T-helper 9 cell (primary cell): ENCODE results near the gene DPYSL4.
"Not testable (repeated sequence)": the region's sequence is repeated elsewhere in the genome, so short reads cannot be mapped to it uniquely, and the experiment has no call there.

Experiments
- DNase-seq: peaks from one replicate; pipeline ENCODE4 v3.0.0-alpha.2; 2020

Gene DPYSL4

DNA sequence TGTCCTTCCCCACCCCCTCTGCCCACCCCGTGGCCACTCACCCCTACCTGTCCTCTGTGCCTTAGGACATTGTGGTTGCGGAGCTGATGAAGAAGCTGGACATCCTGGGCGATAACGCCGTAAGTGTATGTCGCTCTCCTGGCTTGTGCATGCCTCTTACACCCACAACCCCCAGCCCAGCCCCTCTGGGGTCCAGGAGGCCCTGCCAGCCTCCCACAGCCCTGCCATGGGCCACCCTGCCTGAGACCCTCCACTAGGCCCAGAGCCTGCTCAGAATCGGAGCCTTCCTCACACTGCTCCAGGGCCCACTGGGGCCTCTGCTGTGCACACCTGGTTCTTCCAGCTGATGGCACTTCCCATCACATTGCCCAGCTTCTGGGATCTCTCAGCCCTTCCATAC lies 36.8 kb upstream of the DPYSL4 start:
- no peak for DNase-seq

DNA sequence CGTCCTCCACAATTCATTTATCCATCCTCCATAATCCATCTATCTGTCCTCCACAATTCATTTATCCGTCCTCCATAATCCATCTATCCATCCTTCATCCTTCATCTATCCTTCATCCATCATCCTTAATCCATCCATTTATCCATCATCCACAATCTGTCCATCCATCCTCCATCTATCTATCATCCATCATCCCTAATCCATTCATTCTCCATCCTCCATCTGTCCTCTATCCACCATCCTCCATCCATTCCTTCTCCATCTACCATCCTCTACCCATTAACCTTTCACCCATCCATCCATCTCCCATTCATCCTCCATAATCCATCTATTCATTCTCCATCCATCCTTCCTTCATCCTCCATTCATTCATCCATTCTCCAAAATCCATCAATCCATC lies 36.0 kb upstream of the DPYSL4 start:
- no peak for DNase-seq

GRCh38 chr10:132151286-132151950 lies 35.3 kb upstream of the DPYSL4 start:
- no peak for DNase-seq

DNA sequence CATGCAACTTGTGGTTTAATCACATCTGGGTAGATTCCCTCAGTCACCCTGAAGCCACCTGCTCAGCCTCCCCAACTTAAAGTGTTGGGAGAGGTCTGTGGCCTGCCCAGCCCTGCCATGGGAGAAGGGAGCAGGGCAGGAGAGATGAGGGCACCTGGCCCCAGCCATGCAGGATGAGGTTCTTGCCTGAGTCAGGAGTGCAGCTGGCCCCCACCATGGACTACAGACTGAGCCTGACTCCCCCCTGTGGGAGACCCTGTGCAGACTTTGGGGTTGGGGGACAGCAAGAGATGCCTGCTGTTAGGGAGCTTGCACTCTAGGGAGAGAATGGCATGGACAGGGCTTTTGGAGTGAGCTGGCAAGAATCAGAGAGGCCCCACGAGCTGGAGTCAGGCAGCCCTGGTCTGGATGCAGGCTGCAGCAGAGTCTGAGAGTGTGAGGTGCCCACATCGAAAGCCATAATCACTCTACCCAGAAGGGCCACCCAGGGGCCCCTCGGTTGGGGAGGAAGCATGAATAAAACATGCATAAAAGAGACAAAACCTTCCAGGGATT lies 34.7 kb upstream of the DPYSL4 start:
- DNase-seq: no peak

DNA sequence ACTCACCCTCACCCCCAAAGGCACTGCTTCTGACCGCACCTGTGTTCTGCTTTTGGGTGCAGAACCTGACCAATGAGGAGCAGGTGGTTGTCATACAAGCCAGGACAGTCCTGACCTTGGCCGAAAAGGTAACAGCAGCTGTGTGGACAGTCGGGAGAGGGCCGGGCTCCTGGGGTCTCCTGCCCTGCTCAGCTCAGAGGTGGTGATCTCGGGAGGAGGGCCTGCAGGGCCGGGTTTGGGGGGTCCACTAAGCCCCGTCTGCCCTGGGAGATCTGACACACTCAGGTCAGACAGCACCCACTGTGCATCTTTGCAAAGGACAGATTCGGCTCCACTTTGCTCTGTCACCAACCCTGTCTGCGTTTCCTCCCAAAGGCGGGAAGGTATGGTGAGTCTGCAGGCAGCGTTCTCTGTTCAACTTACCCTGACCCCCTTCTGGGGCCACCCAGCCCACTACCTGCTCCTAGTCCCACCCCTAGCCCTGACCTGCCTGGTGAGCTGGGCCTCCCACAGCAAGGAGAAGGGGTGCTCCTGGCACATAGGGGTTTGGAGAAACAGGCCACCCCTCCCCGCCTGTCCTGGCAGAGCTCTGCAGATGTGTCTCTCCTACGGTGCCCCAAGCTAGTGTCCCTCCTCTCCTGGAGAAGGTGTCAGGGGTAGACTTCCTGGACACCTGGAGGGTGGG lies 33.7 kb upstream of the DPYSL4 start:
- DNase-seq: no peak

GRCh38 chr10:132153616-132154217 lies 33.0 kb upstream of the DPYSL4 start:
- DNase-seq: no peak

- DNase-seq: no peak
Measured at GRCh38 chr10:132154440-132154839, 32.3 kb upstream of the DPYSL4 start.

GRCh38 chr10:132154931-132155330 lies 31.8 kb upstream of the DPYSL4 start:
- DNase-seq: no peak

DNA sequence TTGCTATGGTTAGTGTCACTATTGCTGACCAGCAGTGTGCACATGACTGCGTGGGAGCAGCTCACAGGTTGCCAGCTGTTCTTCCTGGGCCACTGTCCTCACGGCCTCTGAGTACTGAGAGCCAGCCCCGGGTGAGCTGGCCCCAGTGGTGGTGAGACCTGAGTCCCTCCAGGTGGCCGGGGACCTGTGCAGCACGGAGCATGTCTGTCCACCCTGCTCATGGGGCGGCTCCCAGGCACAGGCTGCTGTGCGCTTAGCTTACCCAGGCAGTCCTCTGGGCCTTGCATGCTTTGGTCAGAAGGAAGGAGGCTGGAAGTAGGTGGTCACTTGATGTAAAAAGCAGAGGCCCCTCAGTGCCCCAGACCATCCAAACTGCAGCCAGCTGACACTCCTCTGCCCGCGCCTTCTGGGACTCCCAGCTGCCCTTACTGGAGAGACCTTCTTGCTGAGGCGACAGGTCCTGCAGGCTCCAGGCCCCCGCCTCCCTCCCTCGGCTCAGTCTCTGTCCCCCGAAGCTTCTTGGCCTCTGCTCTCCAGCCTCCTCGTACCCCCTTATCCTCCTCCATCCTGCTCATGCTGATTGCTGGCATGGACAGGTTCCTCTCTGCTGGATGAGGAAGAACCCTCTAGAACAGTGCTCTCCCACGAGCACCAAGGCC lies 30.9 kb upstream of the DPYSL4 start:
- DNase-seq: no peak

DNA sequence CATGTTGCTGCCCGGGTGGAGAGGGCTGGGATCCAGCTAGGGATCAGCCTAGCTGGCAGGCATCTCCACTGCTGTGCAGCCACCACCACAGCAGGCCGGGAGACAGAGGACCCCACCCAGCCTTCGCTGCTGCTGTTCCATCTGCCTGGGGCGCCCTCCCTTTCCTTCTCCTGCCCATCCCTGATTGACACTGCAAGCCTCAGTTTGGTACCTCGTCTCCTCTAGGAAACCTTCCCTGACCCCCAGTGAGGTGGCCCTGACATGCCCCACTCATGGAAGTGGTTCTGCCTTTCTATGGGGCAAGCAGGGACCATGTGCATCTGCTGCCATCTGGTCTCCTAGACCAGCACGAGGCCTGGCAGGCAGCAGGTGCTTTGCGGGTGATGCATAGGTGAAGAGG lies 30.4 kb upstream of the DPYSL4 start:
- DNase-seq: no peak

DNA sequence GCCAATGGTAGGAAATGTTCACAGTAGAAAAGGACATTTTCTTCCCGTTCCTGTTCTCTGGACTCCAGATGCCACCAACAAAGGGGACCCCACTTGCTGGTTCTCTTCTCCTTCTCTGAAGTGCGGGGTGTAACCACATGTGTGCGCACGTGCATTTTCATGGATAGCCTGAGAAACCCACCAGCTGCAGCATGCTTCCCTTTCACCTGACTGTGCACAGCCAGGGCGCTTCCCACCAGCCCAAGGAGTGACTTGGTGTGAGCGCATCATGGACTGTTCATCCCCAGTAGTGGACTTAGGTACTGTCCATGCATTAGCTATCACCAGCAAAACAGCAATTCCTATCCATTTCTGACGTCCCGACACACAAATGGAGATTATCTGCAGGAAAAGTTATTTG lies 29.6 kb upstream of the DPYSL4 start:
- no peak for DNase-seq

GRCh38 chr10:132158122-132158741 lies 28.5 kb upstream of the DPYSL4 start:
- DNase-seq: peak; percentile 18

DNA sequence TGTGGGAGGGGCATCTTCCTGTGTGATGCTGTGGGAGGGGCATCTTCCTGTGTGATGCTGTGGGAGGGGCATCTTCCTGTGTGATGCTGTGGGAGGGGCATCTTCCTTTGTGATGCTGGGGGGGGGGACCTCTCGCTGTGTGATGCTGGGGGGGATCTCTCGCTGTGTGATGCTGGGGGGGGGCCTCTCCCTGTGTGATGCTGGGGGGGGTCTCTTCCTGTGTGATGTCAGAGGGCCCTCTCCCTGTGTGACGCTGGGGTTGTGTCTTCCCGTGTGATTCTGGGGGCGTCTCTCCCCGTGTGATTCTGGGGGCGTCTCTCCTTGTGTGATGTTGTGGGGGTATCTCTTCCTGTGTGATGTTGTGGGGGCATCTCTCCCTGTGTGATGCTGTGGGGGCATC lies 27.9 kb upstream of the DPYSL4 start:
- peak; percentile 59 for DNase-seq

DNA sequence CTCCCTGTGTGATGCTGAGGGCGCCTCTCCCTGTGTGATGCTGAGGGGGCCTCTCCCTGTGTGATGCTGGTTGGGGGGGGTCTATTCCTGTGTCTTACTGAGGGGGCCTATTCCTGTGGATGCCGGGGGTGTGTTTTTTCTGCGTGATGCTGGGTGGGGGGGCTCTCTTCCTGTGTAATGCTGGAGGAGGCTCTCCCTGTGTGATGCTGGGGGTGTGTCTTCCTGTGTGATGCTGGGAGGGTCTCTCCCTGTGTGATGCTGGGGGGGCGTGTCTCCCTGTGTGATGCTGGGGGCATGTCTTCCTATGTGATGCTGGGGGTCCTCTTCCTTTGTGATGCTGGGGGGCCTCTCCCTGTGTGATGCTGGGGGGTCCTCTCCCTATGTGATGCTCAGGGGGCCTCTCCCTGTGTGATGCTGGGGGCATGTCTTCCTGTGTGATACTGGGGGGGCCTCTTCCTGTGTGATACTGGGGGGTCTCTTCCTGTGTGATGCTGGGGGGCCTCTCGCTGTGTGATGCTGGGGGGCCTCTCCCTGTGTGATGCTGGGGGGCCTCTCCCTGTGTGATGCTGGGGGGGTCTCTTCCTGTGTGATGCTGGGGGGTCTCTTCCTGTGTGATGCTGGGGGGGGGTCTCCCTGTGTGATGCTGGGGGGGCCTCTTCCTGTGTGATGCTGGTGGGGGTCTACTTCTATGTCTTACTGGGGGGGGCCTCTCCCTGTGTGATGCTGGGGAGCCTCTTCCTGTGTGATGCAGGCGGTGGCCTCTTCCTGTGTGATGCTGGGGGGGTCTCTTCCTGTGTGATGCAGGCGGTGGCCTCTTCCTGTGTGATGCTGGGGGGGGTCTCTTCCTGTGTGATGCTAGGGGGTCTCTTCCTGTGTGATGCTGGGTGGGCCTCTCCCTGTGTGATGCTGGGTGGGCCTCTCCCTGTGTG lies 27.2 kb upstream of the DPYSL4 start:
- DNase-seq: peak; percentile 46

DNA sequence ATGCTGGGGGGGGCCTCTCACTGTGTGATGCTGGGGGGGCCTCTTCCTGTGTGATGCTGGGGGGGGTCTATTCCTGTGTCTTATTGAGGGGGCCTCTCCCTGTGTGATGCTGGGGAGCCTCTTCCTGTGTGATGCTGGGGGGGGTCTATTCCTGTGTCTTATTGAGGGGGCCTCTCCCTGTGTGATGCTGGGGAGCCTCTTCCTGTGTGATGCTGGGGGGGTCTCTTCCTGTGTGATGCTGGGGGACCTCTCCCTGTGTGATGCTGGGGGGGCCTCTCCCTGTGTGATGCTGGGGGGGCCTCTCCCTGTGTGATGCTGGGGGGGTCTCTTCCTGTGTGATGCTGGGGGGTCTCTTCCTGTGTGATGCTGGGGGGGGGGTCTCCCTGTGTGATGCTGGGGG lies 26.5 kb upstream of the DPYSL4 start:
- DNase-seq: not testable (repeated sequence)

DNA sequence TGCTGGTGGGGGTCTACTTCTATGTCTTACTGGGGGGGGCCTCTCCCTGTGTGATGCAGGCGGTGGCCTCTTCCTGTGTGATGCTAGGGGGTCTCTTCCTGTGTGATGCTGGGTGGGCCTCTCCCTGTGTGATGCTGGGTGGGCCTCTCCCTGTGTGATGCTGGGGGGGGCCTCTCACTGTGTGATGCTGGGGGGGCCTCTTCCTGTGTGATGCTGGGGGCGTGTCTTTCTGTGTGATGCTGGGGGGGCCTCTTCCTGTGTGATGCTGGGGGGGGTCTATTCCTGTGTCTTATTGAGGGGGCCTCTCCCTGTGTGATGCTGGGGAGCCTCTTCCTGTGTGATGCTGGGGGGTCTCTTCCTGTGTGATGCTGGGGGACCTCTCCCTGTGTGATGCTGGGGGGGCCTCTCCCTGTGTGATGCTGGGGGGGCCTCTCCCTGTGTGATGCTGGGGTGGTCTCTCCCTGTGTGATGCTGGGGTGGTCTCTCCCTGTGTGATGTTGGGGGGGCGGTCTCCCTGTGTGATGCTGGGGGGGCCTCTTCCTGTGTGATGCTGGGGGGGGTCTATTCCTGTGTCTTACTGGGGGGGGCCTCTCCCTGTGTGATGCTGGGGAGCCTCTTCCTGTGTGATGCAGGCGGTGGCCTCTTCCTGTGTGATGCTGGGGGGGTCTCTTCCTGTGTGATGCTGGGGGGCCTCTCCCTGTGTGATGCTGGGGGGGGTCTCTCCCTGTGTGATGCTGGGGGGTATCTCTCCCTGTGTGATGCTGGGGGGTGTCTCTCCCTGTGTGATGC lies 25.7 kb upstream of the DPYSL4 start:
- DNase-seq: peak; percentile 23

GRCh38 chr10:132162021-132162531 lies 24.7 kb upstream of the DPYSL4 start:
- peak; percentile 25 for DNase-seq

GRCh38 chr10:132162590-132163277 lies 24.0 kb upstream of the DPYSL4 start:
- no peak for DNase-seq

GRCh38 chr10:132163278-132163765 lies 23.4 kb upstream of the DPYSL4 start:
- DNase-seq: peak; percentile 23
